Right forelimb (tissue), 1 donor: Measurements from ENCODE around the gene PPP1R12B.
"Not testable (repeated sequence)": the region's sequence is repeated elsewhere in the genome, so short reads cannot be mapped to it uniquely, and the experiment has no call there.

ENCODE experiments used
- DNase-seq: peaks from one replicate; pipeline ENCODE4 v3.0.0-alpha.2; 2018

The PPP1R12B gene

GRCh38 chr1:202456372-202457169, 108.1 kb downstream of the PPP1R12B start:
- not testable (repeated sequence) for DNase-seq

- DNase-seq: not testable (repeated sequence)
Measured at GRCh38 chr1:202458651-202459050, 110.2 kb downstream of the PPP1R12B start.

DNA sequence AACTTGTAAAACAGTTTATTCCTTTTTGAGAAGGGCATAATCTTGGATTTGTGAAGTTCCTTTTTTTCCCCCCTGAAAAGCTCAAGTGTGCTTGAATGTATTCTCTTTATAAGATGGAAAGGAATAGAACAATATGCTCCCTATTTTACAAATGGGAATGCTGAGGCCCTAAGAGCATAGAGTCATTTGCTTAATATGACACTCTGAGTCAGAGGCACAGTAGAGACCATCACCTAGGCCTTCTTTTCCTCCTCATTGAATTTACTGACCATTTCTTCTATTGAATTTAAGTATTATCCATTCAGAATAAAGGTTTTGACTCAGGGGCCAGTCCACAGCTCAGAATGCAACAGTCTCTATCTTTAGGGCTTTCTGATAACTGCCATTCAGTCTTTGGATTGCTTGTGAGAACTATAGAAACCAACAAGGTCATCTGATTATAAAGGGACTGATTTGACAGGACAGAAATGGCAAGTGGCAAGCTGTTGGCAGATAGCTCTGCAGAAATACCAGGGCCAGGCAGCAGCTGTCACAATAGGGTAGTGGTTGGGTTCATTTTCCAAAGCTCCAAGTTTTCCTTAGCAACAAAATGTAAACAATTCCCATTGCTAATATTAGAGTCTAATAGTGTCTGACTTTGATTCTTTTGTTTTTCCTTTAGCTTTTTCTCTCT, 111.1 kb downstream of the PPP1R12B start:
- not testable (repeated sequence) for DNase-seq

DNA sequence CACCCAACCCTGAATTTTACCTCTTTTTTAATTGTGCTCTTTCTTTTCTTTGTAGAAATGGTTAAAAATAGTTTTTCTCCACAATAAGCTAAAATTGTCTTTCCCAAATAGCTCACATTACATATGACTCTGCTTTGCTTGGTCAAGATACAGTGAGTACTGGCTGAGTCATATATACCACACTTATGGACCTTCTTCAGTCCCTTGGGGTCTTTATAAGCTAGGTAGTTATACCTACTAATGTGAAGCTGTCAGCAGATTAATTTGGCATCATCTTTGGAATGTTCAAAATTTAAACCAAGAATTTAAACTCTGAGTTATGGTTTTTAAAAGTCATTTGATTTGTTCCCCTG, 111.6 kb downstream of the PPP1R12B start:
- DNase-seq: not testable (repeated sequence)

DNA sequence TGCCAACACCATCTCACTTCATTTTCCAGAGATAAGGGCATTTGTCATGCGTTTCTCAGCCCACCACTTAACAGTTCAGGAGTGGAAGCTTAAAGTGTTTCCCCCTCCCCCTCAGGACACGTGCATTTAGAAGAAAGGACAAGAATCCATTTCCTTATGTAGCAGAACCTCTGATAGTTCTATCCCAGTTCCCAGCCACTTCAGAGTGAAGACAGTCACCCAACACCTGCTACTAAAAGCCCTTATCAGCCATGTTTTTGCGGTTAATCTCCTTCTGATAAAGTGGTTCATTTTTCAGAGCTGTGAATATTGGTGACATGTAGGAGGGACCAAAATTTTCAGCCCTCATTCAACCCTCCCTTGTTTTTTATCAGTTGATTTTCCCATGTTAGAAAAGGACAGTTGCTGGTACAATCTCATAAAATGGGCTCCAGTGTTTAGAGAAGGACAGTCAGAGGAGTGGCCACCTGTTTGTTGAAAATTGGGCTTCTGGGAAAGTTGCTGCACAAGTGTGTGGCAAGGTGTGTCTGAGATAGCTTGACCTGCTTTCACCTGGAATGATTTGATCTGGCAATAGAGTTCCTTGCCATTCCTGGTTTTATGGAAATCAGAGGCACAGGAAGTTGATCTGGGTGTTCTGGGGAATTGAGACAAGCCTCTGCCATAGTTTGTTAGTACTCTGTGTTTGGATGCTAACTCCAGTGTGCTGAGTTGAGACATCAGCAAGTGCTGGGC, 114.0 kb downstream of the PPP1R12B start:
- DNase-seq: no peak

- DNase-seq: not testable (repeated sequence)
Measured at GRCh38 chr1:202464153-202464742, 115.7 kb downstream of the PPP1R12B start.

DNA sequence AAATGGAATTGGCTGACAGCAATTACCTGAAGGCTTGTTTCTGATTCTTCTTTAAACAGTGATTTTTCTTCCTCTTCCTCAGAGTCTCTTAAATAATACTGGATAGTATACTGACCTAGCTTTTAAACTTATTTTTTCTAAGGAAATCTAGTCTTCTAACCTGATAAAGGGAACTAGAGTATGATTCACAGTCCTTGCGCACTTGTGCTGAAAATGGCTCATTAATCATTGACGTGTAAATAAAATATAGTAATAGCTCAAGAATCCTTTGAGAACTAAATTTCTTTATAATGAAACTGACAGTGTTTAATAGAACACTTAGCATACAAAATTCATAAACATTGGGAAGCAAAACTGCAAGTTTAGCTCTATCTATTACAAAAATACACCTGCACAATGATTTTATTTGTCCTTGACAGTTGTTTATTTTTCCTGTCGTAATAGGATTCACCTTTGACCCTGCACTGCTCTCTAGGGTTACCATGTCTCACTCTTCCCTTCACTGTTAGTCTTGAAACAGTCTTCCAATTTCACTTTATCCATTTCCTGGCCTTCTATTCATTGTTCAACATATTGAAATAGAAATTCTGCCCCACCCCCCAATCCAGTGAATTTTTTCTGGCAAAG, 117.3 kb downstream of the PPP1R12B start:
- DNase-seq: not testable (repeated sequence)

DNA sequence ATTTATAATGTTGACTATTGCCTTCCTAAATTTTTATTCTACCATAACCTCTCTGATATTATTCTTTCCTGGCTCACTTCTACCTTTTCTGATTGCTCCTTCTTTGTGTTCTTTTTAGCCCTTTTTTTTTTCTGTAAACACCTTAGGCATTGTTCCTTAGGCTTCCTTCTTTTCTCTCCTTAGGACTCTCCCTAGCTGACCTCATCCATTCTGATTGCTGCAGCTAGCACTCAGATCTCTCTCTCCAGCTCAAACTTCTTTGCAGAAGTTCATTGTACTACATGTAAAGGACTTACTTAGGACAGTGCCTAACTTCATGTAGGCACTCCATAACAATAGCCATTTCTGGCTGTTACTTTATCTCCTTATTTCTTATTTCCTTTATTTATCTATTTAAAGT, 117.8 kb downstream of the PPP1R12B start:
- DNase-seq: not testable (repeated sequence)

- not testable (repeated sequence) for DNase-seq
Measured at GRCh38 chr1:202467381-202467780, 118.9 kb downstream of the PPP1R12B start.

DNA sequence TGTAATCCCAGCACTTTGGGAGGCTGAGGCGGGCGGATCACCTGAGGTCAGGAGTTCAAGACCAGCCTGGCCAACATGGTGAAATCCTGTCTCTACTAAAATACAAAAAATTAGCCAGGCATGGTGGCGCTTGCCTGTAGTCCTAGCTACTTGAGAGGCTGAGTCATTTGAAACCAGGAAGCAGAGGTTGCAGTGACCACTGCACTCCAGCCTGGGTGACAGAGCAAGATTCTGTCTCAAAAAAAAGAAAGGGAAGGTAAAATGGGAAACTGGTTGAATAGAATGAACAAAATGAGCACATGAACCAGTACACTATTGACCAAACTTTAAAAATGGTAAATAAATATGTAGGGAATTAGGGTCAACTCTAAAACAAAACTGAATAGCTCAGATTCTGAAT, 120.2 kb downstream of the PPP1R12B start:
- DNase-seq: not testable (repeated sequence)

DNA sequence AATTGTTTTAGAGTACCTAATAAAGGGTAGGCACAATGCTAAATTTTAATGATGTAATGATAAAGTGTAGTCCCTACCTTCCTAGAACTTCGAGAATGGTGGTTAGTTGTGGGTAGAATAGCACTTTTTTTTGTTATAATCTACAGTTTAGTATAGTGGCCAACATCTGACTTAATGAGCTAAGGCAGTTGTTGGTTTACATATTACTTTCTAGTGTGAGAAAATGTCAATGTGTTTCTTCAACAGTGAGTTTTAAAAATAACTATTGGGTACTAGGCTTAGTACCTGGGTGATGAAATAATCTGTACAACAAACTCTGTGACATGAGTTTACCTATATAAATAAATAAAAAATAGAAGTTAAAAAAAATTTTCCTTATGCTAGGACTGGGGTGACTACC, 120.6 kb downstream of the PPP1R12B start:
- DNase-seq: not testable (repeated sequence)

DNA sequence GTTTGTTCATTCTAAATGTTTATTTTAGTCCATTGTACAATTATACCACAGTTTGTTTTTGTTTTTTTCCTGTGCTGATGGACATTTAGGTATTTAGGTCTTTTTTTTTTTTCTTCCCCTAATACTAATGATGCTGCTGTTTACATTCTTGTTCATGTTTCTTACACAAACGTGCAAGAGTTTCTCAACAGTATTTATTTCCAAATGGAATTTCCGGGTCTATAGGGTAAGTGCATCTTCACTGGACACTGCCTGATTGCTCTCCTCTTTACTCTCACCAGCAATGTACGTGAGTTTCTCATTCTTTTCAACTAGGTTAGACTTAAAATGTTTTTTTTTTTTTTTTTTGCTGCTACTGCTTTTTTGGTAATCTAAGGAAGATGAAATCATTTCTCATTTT, 122.7 kb downstream of the PPP1R12B start:
- no peak for DNase-seq

GRCh38 chr1:202472347-202473124, 124.0 kb downstream of the PPP1R12B start:
- not testable (repeated sequence) for DNase-seq

- DNase-seq: not testable (repeated sequence)
Measured at GRCh38 chr1:202473266-202474045, 125.0 kb downstream of the PPP1R12B start.

- DNase-seq: not testable (repeated sequence)
Measured at GRCh38 chr1:202479661-202480060, 131.2 kb downstream of the PPP1R12B start.

DNA sequence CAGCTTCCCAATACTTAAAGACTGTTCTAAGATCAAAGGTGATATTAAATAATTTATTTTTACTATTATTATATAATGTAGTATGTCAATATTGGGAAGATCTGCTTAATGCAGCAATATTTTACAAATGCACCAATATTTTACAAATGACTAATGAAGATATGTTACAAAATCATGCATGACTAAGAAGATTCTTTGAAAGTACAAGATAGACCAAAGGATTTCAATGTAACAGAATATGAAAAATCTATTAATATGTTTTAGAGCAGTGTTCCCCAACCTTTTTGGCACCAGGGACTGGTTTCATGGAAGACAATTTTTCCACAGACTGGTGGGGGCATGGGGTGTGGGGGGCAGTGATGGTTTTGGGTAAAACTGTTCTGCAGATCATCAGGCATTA, 132.1 kb downstream of the PPP1R12B start:
- DNase-seq: not testable (repeated sequence)

DNA sequence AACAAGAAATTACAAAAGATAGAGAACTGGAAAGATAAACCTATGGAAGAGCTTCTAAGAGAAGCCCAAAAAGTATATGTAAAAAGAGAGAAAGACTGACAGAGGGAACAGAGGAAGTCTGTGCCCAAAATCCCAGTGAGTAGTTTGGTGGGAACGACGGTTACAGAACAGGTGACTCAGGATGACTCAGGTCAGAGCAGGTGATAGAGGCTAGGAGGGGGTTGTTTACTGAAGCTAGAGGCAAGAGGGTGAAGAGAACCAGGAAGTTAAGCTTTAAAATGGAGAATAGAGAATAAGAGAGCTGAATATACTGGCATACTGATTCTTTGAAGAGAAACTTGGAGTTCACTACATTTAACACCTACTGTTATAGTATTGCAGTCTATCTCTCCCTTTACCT, 134.9 kb downstream of the PPP1R12B start:
- not testable (repeated sequence) for DNase-seq

- DNase-seq: not testable (repeated sequence)
Measured at GRCh38 chr1:202484032-202484431, 135.5 kb downstream of the PPP1R12B start.

DNA sequence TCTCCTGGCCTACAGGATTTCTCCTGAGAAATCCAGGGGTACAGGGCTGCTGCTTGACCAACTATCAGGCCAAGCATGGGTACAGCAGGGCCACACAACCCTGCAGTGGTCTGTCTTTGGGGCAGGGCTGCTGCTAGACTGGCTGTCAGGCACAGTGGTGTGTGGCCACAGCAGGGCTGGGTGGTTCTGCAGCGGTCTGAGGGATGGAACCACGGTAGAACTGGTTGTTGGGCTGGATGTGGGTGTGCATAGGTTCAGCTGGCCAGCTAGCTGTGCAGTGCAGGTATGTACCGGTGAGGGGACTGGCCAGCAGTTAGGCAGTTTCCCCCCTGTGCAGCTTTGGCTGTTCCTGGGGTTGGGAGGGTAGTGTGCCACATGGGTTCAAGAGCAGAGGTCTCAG, 136.3 kb downstream of the PPP1R12B start:
- not testable (repeated sequence) for DNase-seq

- not testable (repeated sequence) for DNase-seq
Measured at GRCh38 chr1:202488178-202488649, 139.7 kb downstream of the PPP1R12B start.

GRCh38 chr1:202489101-202489500, 140.6 kb downstream of the PPP1R12B start:
- DNase-seq: not testable (repeated sequence)
